Stimulated activated CD8-positive, alpha-beta memory T cell treated with anti-CD3 and anti-CD28 coated beads, Interleukin-7, amount 100 ng/mL, for 24 hours (primary cell): Measurements from ENCODE around the gene METTL3.

Source experiments
- DNase-seq: peaks from one replicate; pipeline ENCODE4 v3.0.0-alpha.2; 2020; ENCODE audit warnings: low read depth

METTL3 gene

DNA sequence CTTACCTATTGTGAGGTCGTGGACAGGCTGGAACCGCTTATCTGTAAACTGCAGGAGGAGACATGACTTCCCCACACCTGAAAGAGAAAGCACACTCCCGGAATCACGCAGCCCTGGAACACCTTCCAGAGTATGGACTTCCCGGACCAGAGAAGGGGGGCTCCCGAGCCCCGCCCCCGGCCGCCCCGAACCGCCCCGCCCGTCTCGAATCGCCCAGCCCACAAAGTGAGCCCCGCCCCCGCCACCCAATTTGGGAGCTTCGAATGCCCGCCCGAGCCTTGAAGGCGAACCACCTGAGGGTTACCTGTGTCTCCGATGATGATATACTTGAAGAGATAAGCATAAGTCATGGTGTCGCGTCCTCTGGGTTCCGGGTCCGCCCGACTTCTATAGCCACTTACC lies 34.6 kb downstream of the METTL3 start:
- peak; percentile 68 for DNase-seq

- no peak for DNase-seq
Observed at GRCh38 chr14:21475767-21476522, 35.2 kb downstream of the METTL3 start.

- DNase-seq: no peak
Observed at GRCh38 chr14:21467616-21468015, 43.5 kb downstream of the METTL3 start.

- DNase-seq: peak; percentile 97
Observed at GRCh38 chr14:21455912-21456667, 55.0 kb downstream of the METTL3 start, which contains the start of gene CHD8. Gene CHD8, minus strand, starts transcription at chr14:21456123. Its CDS starts 24,480 bp downstream, at chr14:21431643.

DNA sequence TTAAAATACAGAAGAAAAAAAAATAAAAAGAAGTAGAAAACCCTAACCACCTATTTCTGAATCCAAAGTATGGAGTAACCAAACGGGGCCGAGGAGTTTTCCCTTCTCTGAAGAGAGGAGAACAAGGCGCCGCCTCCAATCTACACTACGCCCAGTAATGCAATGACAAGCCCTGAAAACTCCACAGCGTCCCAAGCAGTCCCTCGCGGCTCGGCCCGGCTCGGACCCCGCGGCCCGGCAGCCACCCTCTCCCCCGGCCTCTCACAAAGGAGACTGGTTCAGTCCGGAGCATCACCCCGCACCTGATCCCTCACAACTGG lies 55.6 kb downstream of the METTL3 start:
- no peak for DNase-seq

- DNase-seq: no peak
Observed at GRCh38 chr14:21454843-21455544, 56.1 kb downstream of the METTL3 start.

GRCh38 chr14:21449899-21450216 lies 61.3 kb downstream of the METTL3 start:
- DNase-seq: no peak
